B cell (primary cell): ENCODE data around the gene KPNA3.

Experiments
- CTCF ChIP-seq: fragments of 200-600 bp; IDR thresholded peaks from one replicate; pipeline ENCODE4 v1.8.0; 2022; ENCODE audit warnings: antibody characterized with exemption, mild to moderate bottlenecking
- EZH2 ChIP-seq: IDR thresholded peaks from 2 replicates; pipeline ENCODE4 v1.6.1; 2012; ENCODE audit warnings: borderline replicate concordance, low read depth, mild to moderate bottlenecking, moderate library complexity, low read length; ENCODE audit not compliant: insufficient read depth, poor library complexity, severe bottlenecking

- TF ChIP-seq CTCF (no peak), EZH2 (no peak)
Measured at GRCh38 chr13:49784886-49785570, 7.5 kb downstream of the KPNA3 start.
